ENCODE results near the gene IFT57. TPM values are rescaled to one million over a fixed set of nuclear protein-coding genes. Genes with fewer than 3 reads are reported as not detected.

Gene IFT57
- total RNA-seq, 2 donors from 2014 or later: 33.6 to 53.7 TPM

DNA sequence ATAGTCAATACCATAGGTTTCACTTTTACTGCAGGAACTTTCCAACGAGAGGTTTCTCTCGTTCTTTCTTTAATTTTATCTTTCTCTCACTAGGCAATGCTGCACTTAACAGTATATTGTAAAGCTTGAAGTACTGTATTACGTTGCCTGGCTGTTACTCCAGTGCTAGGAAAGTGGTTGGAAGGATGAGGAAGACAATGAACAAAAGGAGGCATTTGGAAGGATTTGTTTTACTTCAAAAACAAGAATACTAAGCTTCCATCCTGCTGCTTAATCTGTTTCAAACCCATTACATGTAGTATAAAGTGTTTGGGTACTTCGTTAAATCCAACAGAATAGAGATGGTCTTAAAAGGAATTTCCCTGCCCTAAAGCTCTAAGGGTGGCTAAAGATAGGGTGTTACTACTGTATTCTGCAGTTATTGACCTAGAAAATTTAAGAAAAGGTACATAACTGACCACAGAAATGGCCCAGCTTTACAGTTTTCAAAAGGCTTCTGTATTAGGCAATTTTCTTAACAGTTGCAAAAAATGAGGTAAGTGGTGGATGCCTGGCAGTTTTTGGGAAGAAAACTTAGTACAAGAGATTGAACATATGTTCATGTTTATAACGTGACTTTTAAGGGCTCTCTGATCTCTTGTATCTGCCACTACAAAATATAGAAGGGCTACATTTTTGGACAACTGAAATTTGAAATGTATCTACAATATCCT is 785 bp upstream of the IFT57 start:
- no peak for DNase-seq (ENCODE audit: low spot score)
- intact Hi-C loops (cut with DNase I): no loop called here

GRCh38 chr3:108221393-108221792 is 831 bp downstream of the IFT57 start:
- intact Hi-C loops (cut with DNase I): no loop called here

GRCh38 chr3:108219336-108219735 is 2.9 kb downstream of the IFT57 start:
- DNase-seq (ENCODE audit: low spot score): no peak
- intact Hi-C loops (cut with DNase I): no loop called here

More at GRCh38 chr3:108221393-108221792, 831 bp downstream of the IFT57 start:
- no peak for DNase-seq (ENCODE audit: low spot score)

- intact Hi-C loops (cut with DNase I): no loop called here
Observed at GRCh38 chr3:108218811-108219210, 3.4 kb downstream of the IFT57 start.

GRCh38 chr3:108215871-108216270 is 6.4 kb downstream of the IFT57 start:
- DNase-seq (ENCODE audit: low spot score): no peak
- intact Hi-C loops (cut with DNase I): no loop called here

More at GRCh38 chr3:108218811-108219210, 3.4 kb downstream of the IFT57 start:
- DNase-seq (ENCODE audit: low spot score): no peak

DNA sequence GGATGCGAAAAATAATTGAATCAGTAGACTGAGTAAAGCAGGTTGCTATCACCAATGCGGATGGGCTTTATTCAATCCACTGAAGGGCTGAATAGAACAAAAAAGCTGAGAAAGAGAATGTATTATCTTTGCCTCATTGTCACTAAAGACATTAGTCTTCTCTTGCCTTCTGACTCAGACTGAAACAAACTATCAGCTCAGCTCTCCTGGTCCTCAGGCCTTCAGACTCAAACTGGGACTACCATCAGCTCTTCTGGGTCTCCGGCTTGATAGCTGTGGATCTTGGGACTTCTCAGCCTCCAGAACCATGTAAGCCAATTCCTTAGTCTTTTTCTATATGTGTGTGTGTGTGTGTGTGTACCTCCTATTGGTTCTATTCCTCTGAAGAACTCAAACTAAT is 12.6 kb downstream of the IFT57 start:
- intact Hi-C loops (cut with DNase I): no loop called here
- DNase-seq (ENCODE audit: low spot score): no peak

DNA sequence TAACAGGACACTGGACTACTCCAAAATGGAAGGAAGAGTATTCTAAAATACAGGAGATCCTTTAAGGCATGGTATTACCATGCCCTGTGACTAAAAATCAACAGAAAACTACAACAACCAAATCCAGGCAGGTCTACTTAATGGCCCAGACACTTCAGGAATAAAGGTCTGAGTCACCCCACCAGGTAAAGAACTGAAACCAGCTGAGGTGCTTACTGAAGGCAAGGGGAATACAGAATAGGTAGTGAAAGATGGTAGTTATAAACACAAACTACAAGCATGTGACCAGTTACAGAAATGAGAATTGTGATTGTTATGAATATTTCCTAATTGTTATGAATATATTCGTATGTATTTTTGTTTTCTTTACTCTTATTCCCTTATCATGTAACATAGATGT is 13.4 kb downstream of the IFT57 start:
- DNase-seq (ENCODE audit: low spot score): no peak
- intact Hi-C loops (cut with DNase I): no loop called here

- intact Hi-C loops (cut with DNase I): no loop called here
- DNase-seq (ENCODE audit: low spot score): no peak
Observed at GRCh38 chr3:108202834-108203233, 19.4 kb downstream of the IFT57 start.

DNA sequence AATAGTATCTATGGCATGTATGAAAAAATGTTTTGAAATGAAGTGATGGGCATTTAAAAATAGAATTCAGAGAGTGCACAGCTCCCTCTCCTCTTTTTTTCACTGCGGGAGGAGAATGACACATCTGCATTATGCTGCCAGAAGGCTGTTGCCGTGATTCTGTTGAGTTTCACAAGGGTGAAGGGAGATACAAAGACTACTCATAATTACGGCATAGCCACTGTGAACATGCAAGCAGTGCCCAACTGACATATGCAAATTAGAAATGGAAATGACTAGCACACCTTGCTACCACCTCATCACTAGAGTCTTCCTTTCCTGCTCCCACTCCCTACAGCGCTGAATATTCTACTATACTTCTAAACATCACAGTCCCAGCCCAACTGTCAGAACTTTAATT is 20.1 kb downstream of the IFT57 start:
- no peak for DNase-seq (ENCODE audit: low spot score)
- intact Hi-C loops (cut with DNase I): no loop called here

GRCh38 chr3:108201258-108201657 is 21.0 kb downstream of the IFT57 start:
- DNase-seq (ENCODE audit: low spot score): no peak
- intact Hi-C loops (cut with DNase I): no loop called here

GRCh38 chr3:108200578-108200977 is 21.6 kb downstream of the IFT57 start:
- intact Hi-C loops (cut with DNase I): no loop called here

GRCh38 chr3:108200024-108200423 is 22.2 kb downstream of the IFT57 start:
- intact Hi-C loops (cut with DNase I): no loop called here
- no peak for DNase-seq (ENCODE audit: low spot score)

More at GRCh38 chr3:108200578-108200977, 21.6 kb downstream of the IFT57 start:
- no peak for DNase-seq (ENCODE audit: low spot score)

- DNase-seq (ENCODE audit: low spot score): no peak
- intact Hi-C loops (cut with DNase I): no loop called here
Observed at GRCh38 chr3:108191394-108191793, 30.8 kb downstream of the IFT57 start.

- intact Hi-C loops (cut with DNase I): no loop called here
- DNase-seq (ENCODE audit: low spot score): no peak
Observed at GRCh38 chr3:108190346-108190745, 31.9 kb downstream of the IFT57 start.

DNA sequence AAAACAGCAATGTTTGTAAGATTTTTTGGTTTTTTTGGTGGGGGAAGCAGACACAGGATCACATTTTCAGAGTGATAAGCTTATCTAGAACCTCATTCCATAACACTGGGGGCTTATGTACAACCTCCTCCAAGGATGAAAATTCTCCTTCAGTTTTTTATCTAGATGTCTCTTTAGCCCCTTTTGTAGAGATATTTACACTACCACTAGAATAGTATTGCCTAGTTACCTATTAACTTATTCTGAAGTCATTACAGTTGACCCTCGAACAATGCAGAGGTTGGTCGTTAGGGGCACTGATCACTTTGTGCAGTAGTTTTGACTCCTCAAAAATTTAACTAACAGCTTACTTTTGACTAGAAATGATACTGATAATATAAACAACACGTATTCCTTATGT is 32.8 kb downstream of the IFT57 start:
- DNase-seq (ENCODE audit: low spot score): no peak

DNA sequence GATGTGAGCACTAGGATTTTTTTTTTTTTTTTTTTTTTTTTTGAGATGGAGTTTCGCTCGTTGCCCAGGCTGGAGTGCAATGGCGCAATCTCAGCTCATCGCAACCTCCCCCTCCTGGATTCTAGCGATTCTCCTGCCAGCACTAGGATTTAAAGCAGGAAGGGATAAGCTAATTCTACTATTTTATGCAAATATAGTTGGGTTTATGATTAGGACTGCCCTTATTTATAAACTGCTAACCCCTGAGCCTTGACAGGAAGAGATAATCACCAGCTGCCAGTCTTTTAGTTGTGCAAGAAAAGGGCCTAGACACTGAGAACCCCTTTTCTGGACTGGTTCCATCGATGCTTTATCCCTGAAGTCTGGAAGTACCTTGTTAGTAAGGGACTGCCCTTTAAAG is 36.7 kb downstream of the IFT57 start:
- intact Hi-C loops (cut with DNase I): no loop called here
- DNase-seq (ENCODE audit: low spot score): no peak

More for the DNA sequence above, 32.8 kb downstream of the IFT57 start:
- intact Hi-C loops (cut with DNase I): no loop called here

- intact Hi-C loops (cut with DNase I): no loop called here
Observed at GRCh38 chr3:108184824-108185223, 37.4 kb downstream of the IFT57 start.

DNA sequence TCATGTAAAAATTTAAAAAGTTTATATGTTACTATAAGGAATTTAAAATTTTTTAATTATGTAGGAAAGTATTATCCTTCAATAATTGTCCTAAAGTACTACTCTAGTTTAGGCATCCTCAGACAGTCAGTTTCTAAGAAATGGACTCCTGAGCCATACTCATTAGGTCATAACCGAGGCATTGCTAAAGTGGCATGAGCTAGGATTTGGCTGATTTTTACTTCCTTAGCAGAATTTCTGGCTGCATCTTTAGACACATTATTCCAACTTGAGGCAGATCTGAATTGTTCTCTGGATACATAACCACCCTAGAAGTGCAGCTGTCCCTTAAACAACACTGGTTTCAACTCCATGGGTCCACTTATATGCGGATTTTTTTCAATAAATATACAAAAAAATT is 38.3 kb downstream of the IFT57 start:
- no peak for DNase-seq (ENCODE audit: low spot score)
- intact Hi-C loops (cut with DNase I): no loop called here

More at GRCh38 chr3:108184824-108185223, 37.4 kb downstream of the IFT57 start:
- no peak for DNase-seq (ENCODE audit: low spot score)

- DNase-seq (ENCODE audit: low spot score): no peak
- intact Hi-C loops (cut with DNase I): no loop called here
Observed at GRCh38 chr3:108183181-108183580, 39.0 kb downstream of the IFT57 start.

GRCh38 chr3:108182339-108182738 is 39.9 kb downstream of the IFT57 start:
- intact Hi-C loops (cut with DNase I): no loop called here
- DNase-seq (ENCODE audit: low spot score): no peak

GRCh38 chr3:108181172-108181571 is 41.1 kb downstream of the IFT57 start:
- intact Hi-C loops (cut with DNase I): no loop called here
- DNase-seq (ENCODE audit: low spot score): no peak

Measured in posterior vena cava (tissue), 2 donors.